Skin epidermis (tissue), 12 donors: ENCODE results near the gene HDAC9.
A peak's percentile ranks its signal among the peaks of the same experiment; 100 is the strongest.
"Not testable (repeated sequence)": the region's sequence is repeated elsewhere in the genome, so short reads cannot be mapped to it uniquely, and the experiment has no call there.

Source experiments
- H3K27ac ChIP-seq, 21 experiments: fragments of 200-600 bp; sonication (generic) in 11 of 21; one replicate each; pipeline ENCODE4 v1.5.0; 2020; ENCODE audit warnings: mild to moderate bottlenecking in 3 of 21, inconsistent platforms in 2 of 21, moderate library complexity in 2 of 21
- H3K4me3 ChIP-seq, 7 experiments: fragments of 200-600 bp; sonication (generic) in 2 of 7; one replicate each; pipeline ENCODE4 v1.5.0; 2020; ENCODE audit warnings: inconsistent platforms in 2 of 7, mild to moderate bottlenecking in 2 of 7, moderate library complexity in 1 of 7

HDAC9 gene

DNA sequence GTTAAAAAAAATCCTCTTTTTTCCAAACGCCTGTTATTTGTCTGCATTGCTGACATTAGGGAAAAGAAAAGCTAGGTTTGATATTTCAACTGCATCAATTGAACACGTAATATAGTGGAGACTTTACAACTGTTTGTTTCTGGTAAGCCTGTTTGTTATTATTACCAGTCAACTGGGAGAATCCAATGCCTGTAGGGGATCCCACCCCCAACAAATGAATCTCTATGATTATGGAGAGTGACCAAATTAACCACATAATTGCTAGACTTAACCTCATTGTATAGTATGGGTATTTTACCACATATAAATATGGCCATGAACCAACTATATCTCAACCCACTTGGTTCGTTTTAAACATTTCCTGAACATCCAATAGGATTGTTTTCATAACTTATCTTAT is 405.8 kb downstream of the HDAC9 start:
- no peak overlapping the region for H3K4me3 ChIP-seq
- peak overlapping the region in 9 of 21 experiments; percentile 10 to 73 (median 39) for H3K27ac ChIP-seq

DNA sequence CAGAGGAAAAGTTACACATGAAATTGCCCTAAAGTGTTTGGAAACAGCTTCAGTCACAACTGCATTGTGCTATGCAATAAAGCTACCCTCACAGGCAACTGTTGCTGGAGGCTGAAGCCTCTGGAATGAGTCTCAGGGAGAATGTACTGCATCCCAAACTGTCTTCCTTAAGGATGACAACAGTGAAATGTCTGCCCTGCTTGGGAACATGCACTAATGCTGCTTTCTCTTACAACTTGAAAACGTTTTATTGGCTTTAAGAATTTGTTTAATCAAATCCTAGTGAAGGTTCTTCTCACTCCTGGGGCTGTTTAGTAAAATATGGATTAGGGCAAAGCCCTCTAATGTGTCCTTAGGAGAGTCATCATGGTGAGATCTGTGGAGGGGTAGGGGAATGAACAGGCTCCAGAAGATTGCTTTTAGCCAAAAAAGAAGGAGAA is 406.5 kb downstream of the HDAC9 start:
- Histone ChIP-seq H3K27ac (peak overlapping the region in 12 of 21 experiments; percentile 6 to 73 (median 34)), H3K4me3 (no peak overlapping the region)

DNA sequence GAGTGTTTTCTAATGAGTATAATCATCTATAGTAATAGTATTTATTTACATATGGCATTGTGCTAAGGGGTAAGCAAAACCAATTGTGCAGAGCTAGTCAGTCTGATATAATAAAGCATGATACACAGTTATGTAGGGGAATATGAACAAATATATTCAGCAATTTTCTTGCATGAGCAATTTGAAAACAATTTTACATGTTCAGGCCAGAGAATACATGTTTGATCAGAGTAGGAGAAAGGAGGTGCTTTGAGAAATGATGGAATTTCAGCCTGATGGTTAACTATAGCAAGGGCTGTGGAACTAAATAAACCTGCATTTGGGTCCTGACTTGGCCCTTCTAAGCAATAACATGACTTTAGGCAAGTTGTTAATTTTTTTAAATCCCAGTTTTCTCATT is 407.3 kb downstream of the HDAC9 start:
- H3K4me3 ChIP-seq: no peak overlapping the region
- H3K27ac ChIP-seq: peak overlapping the region in 3 of 21 experiments; percentile 31 to 73 (median 48)

GRCh38 chr7:18903695-18904094 is 408.1 kb downstream of the HDAC9 start:
- Histone ChIP-seq H3K4me3 (no peak overlapping the region), H3K27ac (peak overlapping the region in 3 of 21 experiments; percentile 14 to 73 (median 48))

- Histone ChIP-seq H3K4me3 (no peak overlapping the region), H3K27ac (no peak overlapping the region)
These were observed 409.9 kb downstream of the HDAC9 start for GRCh38 chr7:18905316-18905943.

DNA sequence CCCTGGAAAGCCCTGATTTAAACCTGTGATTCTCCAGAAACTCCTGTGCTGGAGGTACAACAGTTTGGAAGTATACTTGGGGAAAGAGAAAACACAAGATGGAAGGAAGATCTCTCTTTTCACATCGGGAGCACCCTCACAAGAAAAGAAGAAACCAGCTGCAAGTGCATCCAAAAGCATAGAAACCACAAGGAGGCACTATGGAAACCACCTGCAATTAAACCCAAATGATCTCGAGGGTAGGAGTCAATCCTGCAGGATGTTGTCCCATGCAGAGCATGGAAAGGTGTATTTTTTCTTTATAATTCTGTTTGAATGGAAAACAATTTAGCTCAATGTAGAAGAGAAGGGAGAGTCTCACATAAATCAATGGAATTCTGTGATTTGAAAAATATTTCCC is 411.4 kb downstream of the HDAC9 start:
- no peak overlapping the region for H3K27ac ChIP-seq
- H3K4me3 ChIP-seq: no peak overlapping the region

- H3K27ac ChIP-seq: peak overlapping the region in 1 of 21 experiments; percentile 26
- no peak overlapping the region for H3K4me3 ChIP-seq
These were observed 417.6 kb downstream of the HDAC9 start for GRCh38 chr7:18913106-18913505.

DNA sequence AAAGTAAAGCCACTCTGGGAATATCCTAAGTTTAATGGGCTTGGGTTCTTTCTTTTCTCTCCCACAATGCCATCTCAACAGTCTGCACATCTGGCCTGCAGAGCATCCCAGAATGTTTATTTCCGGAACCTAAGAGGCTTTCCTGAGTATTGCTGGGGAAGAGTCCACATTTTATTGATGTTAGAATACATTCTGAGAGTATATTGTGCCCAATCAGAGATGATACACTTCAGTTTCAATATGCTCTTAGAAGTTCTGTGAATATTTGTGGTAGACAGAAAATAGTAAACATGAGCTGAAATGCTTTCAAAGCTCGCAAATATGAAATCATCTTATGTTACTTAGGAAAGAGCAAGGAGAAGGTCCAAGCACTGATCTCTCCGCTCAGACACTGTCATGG is 421.3 kb downstream of the HDAC9 start:
- H3K4me3 ChIP-seq: no peak overlapping the region

GRCh38 chr7:18927134-18927533 is 431.6 kb downstream of the HDAC9 start:
- Histone ChIP-seq H3K4me3 (no peak overlapping the region), H3K27ac (no peak overlapping the region)

More for the DNA sequence above, 421.3 kb downstream of the HDAC9 start:
- H3K27ac ChIP-seq: peak overlapping the region in 7 of 21 experiments; percentile 14 to 53 (median 28)

GRCh38 chr7:18936265-18936664 is 440.7 kb downstream of the HDAC9 start:
- H3K27ac ChIP-seq: no peak overlapping the region

GRCh38 chr7:18939771-18940592 is 444.4 kb downstream of the HDAC9 start:
- no peak overlapping the region for H3K27ac ChIP-seq

More at GRCh38 chr7:18936265-18936664, 440.7 kb downstream of the HDAC9 start:
- H3K4me3 ChIP-seq: no peak overlapping the region

GRCh38 chr7:18940593-18941134 is 445.1 kb downstream of the HDAC9 start:
- Histone ChIP-seq H3K27ac (no peak overlapping the region), H3K4me3 (no peak overlapping the region)

More at GRCh38 chr7:18939771-18940592, 444.4 kb downstream of the HDAC9 start:
- no peak overlapping the region for H3K4me3 ChIP-seq

DNA sequence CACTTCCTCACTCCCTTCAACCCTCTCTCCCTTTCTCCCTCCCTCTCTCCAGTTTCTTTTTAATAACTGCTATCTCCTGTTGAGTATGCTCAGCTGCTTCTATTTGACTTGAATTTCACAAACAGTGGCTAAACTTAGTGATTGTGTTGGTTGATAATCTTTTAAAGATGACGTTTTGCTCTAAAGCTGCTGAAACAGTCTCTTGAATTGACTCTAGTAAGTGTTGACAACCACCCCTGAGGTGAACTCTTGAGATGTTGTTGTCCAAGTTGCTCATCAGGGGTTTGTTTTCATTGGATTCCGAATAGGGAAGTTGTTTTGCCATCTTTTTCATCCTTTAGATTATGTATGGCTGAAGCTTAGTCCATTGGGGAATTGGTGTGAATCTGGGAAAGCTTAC is 445.7 kb downstream of the HDAC9 start:
- Histone ChIP-seq H3K27ac (no peak overlapping the region), H3K4me3 (no peak overlapping the region)

GRCh38 chr7:18948521-18948920 is 453.0 kb downstream of the HDAC9 start:
- no peak overlapping the region for H3K27ac ChIP-seq
- H3K4me3 ChIP-seq: no peak overlapping the region

DNA sequence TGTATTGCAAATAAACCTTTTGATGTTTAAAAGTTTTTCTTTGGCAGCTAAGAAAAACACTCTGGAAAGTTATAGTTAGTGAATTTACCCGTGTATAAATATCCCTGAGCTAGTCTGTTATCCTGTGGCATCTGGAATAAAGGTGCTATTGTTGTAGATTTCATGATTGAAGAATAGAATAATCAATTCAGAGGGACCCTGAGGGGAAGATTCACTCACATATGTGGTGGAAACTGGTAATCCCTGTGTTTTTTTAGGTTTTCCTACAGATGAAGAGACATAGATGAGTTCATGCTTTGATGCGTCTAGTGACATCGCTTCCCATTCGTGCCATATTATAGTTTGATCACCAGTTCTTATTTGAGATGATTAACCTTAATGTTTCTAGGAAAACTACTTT is 457.3 kb downstream of the HDAC9 start:
- Histone ChIP-seq H3K27ac (no peak overlapping the region), H3K4me3 (no peak overlapping the region)

GRCh38 chr7:18958627-18959026 is 463.1 kb downstream of the HDAC9 start:
- no peak overlapping the region for H3K27ac ChIP-seq
- no peak overlapping the region for H3K4me3 ChIP-seq

DNA sequence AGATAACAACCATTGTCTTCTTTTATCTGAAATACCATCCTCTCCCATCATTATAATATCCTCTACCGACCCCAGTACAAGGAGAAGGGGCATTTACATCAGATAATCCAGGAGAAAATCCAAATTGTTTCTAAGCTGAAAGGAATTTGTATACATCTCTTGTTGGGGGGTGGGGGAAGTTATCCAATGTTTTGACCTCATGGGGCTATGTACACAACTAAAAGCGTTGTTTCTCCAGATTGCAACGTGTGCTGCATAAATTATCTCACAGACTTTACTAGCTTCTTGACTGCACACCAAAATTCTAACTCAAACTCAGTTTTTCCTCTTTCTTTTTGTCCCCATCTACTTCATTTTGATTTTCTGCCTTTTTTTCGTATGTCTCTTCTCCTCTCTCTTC is 465.2 kb downstream of the HDAC9 start:
- no peak overlapping the region for H3K4me3 ChIP-seq
- H3K27ac ChIP-seq: no peak overlapping the region

- Histone ChIP-seq H3K4me3 (no peak overlapping the region), H3K27ac (no peak overlapping the region)
These were observed 466.5 kb downstream of the HDAC9 start for GRCh38 chr7:18962031-18962430.

GRCh38 chr7:18965657-18966056 is 470.1 kb downstream of the HDAC9 start:
- Histone ChIP-seq H3K4me3 (no peak overlapping the region), H3K27ac (no peak overlapping the region)

DNA sequence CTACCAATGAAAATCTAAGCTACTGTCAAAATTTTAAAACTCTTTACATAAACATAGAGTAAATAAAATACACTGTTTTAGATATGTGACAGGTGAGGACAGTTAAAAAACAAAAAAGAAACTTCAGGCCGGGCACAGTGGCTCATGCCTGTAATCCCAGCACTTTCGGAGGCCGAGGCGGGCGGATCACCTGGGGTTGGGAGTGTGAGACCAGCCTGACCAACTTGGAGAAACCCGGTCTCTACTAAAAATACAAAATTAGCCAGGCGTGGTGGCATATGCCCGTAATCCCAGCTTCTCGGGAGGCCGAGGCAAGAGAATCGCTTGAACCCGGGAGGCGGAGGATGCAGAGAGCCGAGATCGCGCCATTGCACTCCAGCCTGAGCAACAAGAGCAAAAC is 472.2 kb downstream of the HDAC9 start:
- H3K27ac ChIP-seq, H3K4me3 ChIP-seq: not testable (repeated sequence)

- Histone ChIP-seq H3K4me3 (no peak overlapping the region), H3K27ac (no peak overlapping the region)
These were observed 476.3 kb downstream of the HDAC9 start for GRCh38 chr7:18971839-18972238.
